GM12878 (cell line): ENCODE measurements around the gene ALPK1.

Experiments used
- EZH2 ChIP-seq: IDR thresholded peaks from 2 replicates; pipeline ENCODE4 v1.6.1; 2012; ENCODE audit warnings: low read depth, mild to moderate bottlenecking, control low read depth, inconsistent platforms, low read length, borderline replicate concordance; ENCODE audit not compliant: control insufficient read depth
- NR2C2 ChIP-seq: IDR thresholded peaks from 2 replicates; pipeline ENCODE4 v1.6.1; 2011; ENCODE audit warnings: borderline replicate concordance, low read depth; ENCODE audit not compliant: control insufficient read depth, insufficient read length
- POLR2A ChIP-seq: IDR thresholded peaks from 2 replicates; pipeline ENCODE4 v1.6.1; 2011; ENCODE audit warnings: low read depth, mild to moderate bottlenecking, low read length
- TF ChIP-seq, protein P1 (sequence below): IDR thresholded peaks from 2 replicates; pipeline ENCODE4 v1.6.1; 2012; ENCODE audit warnings: low read length, inconsistent platforms
- TF ChIP-seq, protein P2 (sequence below): fragments of 150-350 bp; IDR thresholded peaks from 2 replicates; pipeline ENCODE4 v1.6.1; 2016; ENCODE audit warnings: low read depth, low read length

DNA sequence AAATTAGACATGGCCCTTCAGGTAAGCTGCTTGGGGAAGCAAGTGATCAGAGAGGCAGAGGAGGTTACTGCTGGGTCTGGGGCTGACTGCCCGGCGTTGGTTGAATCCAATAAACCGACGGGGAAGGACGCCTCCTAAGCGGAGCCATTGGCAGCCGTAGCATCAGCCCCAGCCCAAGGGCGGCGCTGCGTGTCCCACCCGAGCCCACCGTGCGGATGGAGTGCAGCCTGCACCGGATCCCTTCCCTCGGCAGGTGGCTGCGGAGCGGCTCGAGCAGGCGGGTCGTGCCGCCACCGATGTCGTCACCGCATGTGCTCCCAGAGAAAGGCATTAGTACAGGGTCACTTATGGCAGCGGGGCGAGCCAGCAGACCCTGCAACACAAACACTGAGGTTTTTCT, 82.1 kb downstream of the ALPK1 start:
- TF ChIP-seq, protein P1, sequence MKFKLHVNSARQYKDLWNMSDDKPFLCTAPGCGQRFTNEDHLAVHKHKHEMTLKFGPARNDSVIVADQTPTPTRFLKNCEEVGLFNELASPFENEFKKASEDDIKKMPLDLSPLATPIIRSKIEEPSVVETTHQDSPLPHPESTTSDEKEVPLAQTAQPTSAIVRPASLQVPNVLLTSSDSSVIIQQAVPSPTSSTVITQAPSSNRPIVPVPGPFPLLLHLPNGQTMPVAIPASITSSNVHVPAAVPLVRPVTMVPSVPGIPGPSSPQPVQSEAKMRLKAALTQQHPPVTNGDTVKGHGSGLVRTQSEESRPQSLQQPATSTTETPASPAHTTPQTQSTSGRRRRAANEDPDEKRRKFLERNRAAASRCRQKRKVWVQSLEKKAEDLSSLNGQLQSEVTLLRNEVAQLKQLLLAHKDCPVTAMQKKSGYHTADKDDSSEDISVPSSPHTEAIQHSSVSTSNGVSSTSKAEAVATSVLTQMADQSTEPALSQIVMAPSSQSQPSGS, result no peak
- no peak for TF ChIP-seq NR2C2
- TF ChIP-seq POLR2A, result no peak
- TF ChIP-seq, protein P2, sequence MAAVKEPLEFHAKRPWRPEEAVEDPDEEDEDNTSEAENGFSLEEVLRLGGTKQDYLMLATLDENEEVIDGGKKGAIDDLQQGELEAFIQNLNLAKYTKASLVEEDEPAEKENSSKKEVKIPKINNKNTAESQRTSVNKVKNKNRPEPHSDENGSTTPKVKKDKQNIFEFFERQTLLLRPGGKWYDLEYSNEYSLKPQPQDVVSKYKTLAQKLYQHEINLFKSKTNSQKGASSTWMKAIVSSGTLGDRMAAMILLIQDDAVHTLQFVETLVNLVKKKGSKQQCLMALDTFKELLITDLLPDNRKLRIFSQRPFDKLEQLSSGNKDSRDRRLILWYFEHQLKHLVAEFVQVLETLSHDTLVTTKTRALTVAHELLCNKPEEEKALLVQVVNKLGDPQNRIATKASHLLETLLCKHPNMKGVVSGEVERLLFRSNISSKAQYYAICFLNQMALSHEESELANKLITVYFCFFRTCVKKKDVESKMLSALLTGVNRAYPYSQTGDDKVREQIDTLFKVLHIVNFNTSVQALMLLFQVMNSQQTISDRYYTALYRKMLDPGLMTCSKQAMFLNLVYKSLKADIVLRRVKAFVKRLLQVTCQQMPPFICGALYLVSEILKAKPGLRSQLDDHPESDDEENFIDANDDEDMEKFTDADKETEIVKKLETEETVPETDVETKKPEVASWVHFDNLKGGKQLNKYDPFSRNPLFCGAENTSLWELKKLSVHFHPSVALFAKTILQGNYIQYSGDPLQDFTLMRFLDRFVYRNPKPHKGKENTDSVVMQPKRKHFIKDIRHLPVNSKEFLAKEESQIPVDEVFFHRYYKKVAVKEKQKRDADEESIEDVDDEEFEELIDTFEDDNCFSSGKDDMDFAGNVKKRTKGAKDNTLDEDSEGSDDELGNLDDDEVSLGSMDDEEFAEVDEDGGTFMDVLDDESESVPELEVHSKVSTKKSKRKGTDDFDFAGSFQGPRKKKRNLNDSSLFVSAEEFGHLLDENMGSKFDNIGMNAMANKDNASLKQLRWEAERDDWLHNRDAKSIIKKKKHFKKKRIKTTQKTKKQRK, result no peak
- TF ChIP-seq EZH2, result no peak
